SK-N-SH treated with all-trans-retinoic acid at 6 μM for 48 hours (cell line): ENCODE data around the gene PNPLA4.

Experiments
- ATAC-seq: fragments of 200-7000 bp; cut with Tn5 transposase; 3 replicates; pipeline ENCODE4 v1.9.1; 2020; ENCODE audit warnings: mild to moderate bottlenecking, moderate library complexity
- ARNTL ChIP-seq: fragments of 450-650 bp; formaldehyde crosslinking; IDR thresholded peaks from 2 replicates; pipeline ENCODE4 v1.5.0; 2020; ENCODE audit warnings: low read depth, mild to moderate bottlenecking, moderate library complexity, borderline replicate concordance
- BACH2 ChIP-seq: fragments of 250-450 bp; sonication (Bioruptor Pico); IDR thresholded peaks from 2 replicates; pipeline ENCODE4 v1.9.0; 2021; ENCODE audit warnings: mild to moderate bottlenecking, borderline replicate concordance
- CREB5 ChIP-seq: fragments of 250-450 bp; sonication (Bioruptor Pico); IDR thresholded peaks from 2 replicates; pipeline ENCODE4 v1.5.1; 2020; ENCODE audit warnings: low read depth, mild to moderate bottlenecking, moderate library complexity
- CSDC2 ChIP-seq: fragments of 250-450 bp; sonication (Bioruptor Pico); IDR thresholded peaks from 2 replicates; pipeline ENCODE4 v1.5.0; 2020; ENCODE audit warnings: mild to moderate bottlenecking, moderate library complexity
- ESRRG ChIP-seq: fragments of 250-450 bp; sonication (Bioruptor Pico); IDR thresholded peaks from 2 replicates; pipeline ENCODE4 v1.6.1; 2021; ENCODE audit warnings: mild to moderate bottlenecking
- GLIS3 ChIP-seq: fragments of 250-450 bp; sonication (Bioruptor Pico); IDR thresholded peaks from 2 replicates; pipeline ENCODE4 v1.5.0; 2020; ENCODE audit warnings: mild to moderate bottlenecking, moderate library complexity
- ISL1 ChIP-seq: fragments of 250-450 bp; sonication (Bioruptor Pico); IDR thresholded peaks from 2 replicates; pipeline ENCODE4 v2.1.2; 2022; ENCODE audit warnings: mild to moderate bottlenecking, moderate library complexity
- PATZ1 ChIP-seq: fragments of 250-450 bp; sonication (Bioruptor Pico); IDR thresholded peaks from 2 replicates; pipeline ENCODE4 v1.8.0; 2020; ENCODE audit warnings: mild to moderate bottlenecking, moderate library complexity, borderline replicate concordance
- POU6F1 ChIP-seq: fragments of 250-450 bp; sonication (Bioruptor Pico); IDR thresholded peaks from 2 replicates; pipeline ENCODE4 v1.8.0; 2021; ENCODE audit warnings: low read depth, mild to moderate bottlenecking, moderate library complexity, borderline replicate concordance
- PPARA ChIP-seq: fragments of 250-450 bp; sonication (Bioruptor Pico); IDR thresholded peaks from 2 replicates; pipeline ENCODE4 v1.5.0; 2020; ENCODE audit warnings: mild to moderate bottlenecking, borderline replicate concordance
- RARB ChIP-seq: fragments of 250-450 bp; sonication (Bioruptor Pico); IDR thresholded peaks from 2 replicates; pipeline ENCODE4 v1.8.0; 2021; ENCODE audit warnings: mild to moderate bottlenecking, moderate library complexity
- SNAI2 ChIP-seq: fragments of 250-450 bp; sonication (Bioruptor Pico); IDR thresholded peaks from 2 replicates; pipeline ENCODE4 v1.5.0; 2020; ENCODE audit warnings: mild to moderate bottlenecking, moderate library complexity
- TCF4 ChIP-seq: fragments of 250-450 bp; sonication (Bioruptor Pico); IDR thresholded peaks from 2 replicates; pipeline ENCODE4 v1.8.0; 2021; ENCODE audit warnings: mild to moderate bottlenecking, moderate library complexity, borderline replicate concordance
- TOX ChIP-seq: fragments of 250-450 bp; sonication (Bioruptor Pico); IDR thresholded peaks from 2 replicates; pipeline ENCODE4 v1.8.0; 2021; ENCODE audit warnings: mild to moderate bottlenecking, moderate library complexity, borderline replicate concordance
- TSHZ2 ChIP-seq: fragments of 250-450 bp; sonication (Bioruptor Pico); IDR thresholded peaks from 2 replicates; pipeline ENCODE4 v1.5.0; 2020; ENCODE audit warnings: mild to moderate bottlenecking, moderate library complexity
- ZC3H10 ChIP-seq: fragments of 250-450 bp; sonication (Bioruptor Pico); IDR thresholded peaks from 2 replicates; pipeline ENCODE4 v1.5.1; 2021; ENCODE audit warnings: mild to moderate bottlenecking, moderate library complexity
- ZFP3 ChIP-seq: fragments of 250-450 bp; sonication (Bioruptor Pico); IDR thresholded peaks from 2 replicates; pipeline ENCODE4 v1.5.0; 2020; ENCODE audit warnings: mild to moderate bottlenecking, moderate library complexity
- ZFP30 ChIP-seq: fragments of 450-650 bp; formaldehyde crosslinking; IDR thresholded peaks from 2 replicates; pipeline ENCODE4 v1.5.0; 2022; ENCODE audit warnings: mild to moderate bottlenecking, moderate library complexity
- ZNF565 ChIP-seq: fragments of 450-650 bp; formaldehyde crosslinking; conservative IDR thresholded peaks from 2 replicates; pipeline ENCODE4 v1.5.0; 2020; ENCODE audit warnings: low read depth, mild to moderate bottlenecking, moderate library complexity
- ZNF70 ChIP-seq: fragments of 450-650 bp; formaldehyde crosslinking; IDR thresholded peaks from 2 replicates; pipeline ENCODE4 v1.5.0; 2020; ENCODE audit warnings: mild to moderate bottlenecking, moderate library complexity
- ZNF8 ChIP-seq: fragments of 450-650 bp; formaldehyde crosslinking; IDR thresholded peaks from 2 replicates; pipeline ENCODE4 v1.5.0; 2020; ENCODE audit warnings: mild to moderate bottlenecking, moderate library complexity

Gene PNPLA4

GRCh38 chrX:7925867-7926472 is 1.2 kb downstream of the PNPLA4 start:
- peak; percentile 67 for ATAC-seq

GRCh38 chrX:7921750-7922149 is 5.5 kb downstream of the PNPLA4 start:
- no peak for ATAC-seq
- TF ChIP-seq ISL1 (CRISPR knock-in tag): no peak
- no peak for TF ChIP-seq ZNF8 (CRISPR knock-in tag)
- no peak for TF ChIP-seq CSDC2 (CRISPR knock-in tag)
- TF ChIP-seq BACH2 (CRISPR knock-in tag): no peak
- no peak for TF ChIP-seq POU6F1 (CRISPR knock-in tag)
- TF ChIP-seq GLIS3 (CRISPR knock-in tag): no peak
- no peak for TF ChIP-seq ZFP30 (CRISPR knock-in tag)
- no peak for TF ChIP-seq ARNTL
- no peak for TF ChIP-seq RARB (CRISPR knock-in tag)
- TF ChIP-seq TCF4: no peak
- no peak for TF ChIP-seq ZC3H10 (CRISPR knock-in tag)
- no peak for TF ChIP-seq ESRRG (CRISPR knock-in tag)
- TF ChIP-seq ZFP3 (CRISPR knock-in tag): no peak
- no peak for TF ChIP-seq SNAI2
- no peak for TF ChIP-seq PATZ1 (CRISPR knock-in tag)
- no peak for TF ChIP-seq PPARA (CRISPR knock-in tag)
- TF ChIP-seq CREB5 (CRISPR knock-in tag): no peak
- TF ChIP-seq ZNF565: no peak

More at GRCh38 chrX:7925867-7926472, 1.2 kb downstream of the PNPLA4 start:
- TF ChIP-seq CREB5 (CRISPR knock-in tag) (no peak), ZFP3 (CRISPR knock-in tag) (no peak), POU6F1 (CRISPR knock-in tag) (no peak), GLIS3 (CRISPR knock-in tag) (no peak), TCF4 (no peak), ISL1 (CRISPR knock-in tag) (no peak), TSHZ2 (no peak), ZC3H10 (CRISPR knock-in tag) (no peak), ZNF70 (CRISPR knock-in tag) (no peak), CSDC2 (CRISPR knock-in tag) (no peak), ARNTL (no peak), BACH2 (CRISPR knock-in tag) (no peak), RARB (CRISPR knock-in tag) (no peak), TOX (CRISPR knock-in tag) (no peak), ESRRG (CRISPR knock-in tag) (no peak), SNAI2 (no peak)
